NCI-H345 treated with DMSO at 0.1 percent for 48 hours (cell line): ENCODE measurements around the gene CCR7.

Experiments
- DNase-seq: peaks from one replicate; lab custom pipeline; 2025; ENCODE audit not compliant: unreplicated experiment; lab: John Stamatoyannopoulos, UW

CCR7 gene

GRCh38 chr17:40538019-40538935, 27.0 kb downstream of the CCR7 start:
- no peak for DNase-seq

GRCh38 chr17:40536295-40537171, 28.7 kb downstream of the CCR7 start:
- DNase-seq: no peak

GRCh38 chr17:40535924-40536294, 29.4 kb downstream of the CCR7 start:
- no peak for DNase-seq

- DNase-seq: no peak
Measured at GRCh38 chr17:40535438-40535837, 29.8 kb downstream of the CCR7 start.

- no peak for DNase-seq
Measured at GRCh38 chr17:40534371-40535189, 30.7 kb downstream of the CCR7 start.

- no peak for DNase-seq
Measured at GRCh38 chr17:40533896-40534295, 31.4 kb downstream of the CCR7 start.

GRCh38 chr17:40532520-40533253, 32.6 kb downstream of the CCR7 start:
- no peak for DNase-seq

- no peak for DNase-seq
Measured at GRCh38 chr17:40531051-40531991, 34.0 kb downstream of the CCR7 start.

- DNase-seq: no peak
Measured at GRCh38 chr17:40530531-40530994, 34.7 kb downstream of the CCR7 start.

GRCh38 chr17:40529991-40530390, 35.3 kb downstream of the CCR7 start:
- no peak for DNase-seq

GRCh38 chr17:40528692-40529417, 36.4 kb downstream of the CCR7 start:
- DNase-seq: no peak

GRCh38 chr17:40526668-40527067, 38.6 kb downstream of the CCR7 start:
- no peak for DNase-seq

GRCh38 chr17:40525294-40525693, 40.0 kb downstream of the CCR7 start:
- no peak for DNase-seq

- DNase-seq: no peak
Measured at GRCh38 chr17:40524243-40524965, 40.9 kb downstream of the CCR7 start.

GRCh38 chr17:40522961-40523310, 42.3 kb downstream of the CCR7 start:
- DNase-seq: no peak

- no peak for DNase-seq
Measured at GRCh38 chr17:40522250-40522960, 42.9 kb downstream of the CCR7 start.

- no peak for DNase-seq
Measured at GRCh38 chr17:40520991-40521453, 44.2 kb downstream of the CCR7 start.
